Mesodermal cell (in vitro differentiated cells): ENCODE data around the gene ISOC2.
"Not testable (repeated sequence)": the region's sequence is repeated elsewhere in the genome, so short reads cannot be mapped to it uniquely, and the experiment has no call there.

Experiments
- H3K27ac ChIP-seq: 2 replicates; pipeline ENCODE4 v1.7.0; 2013; ENCODE audit warnings: mild to moderate bottlenecking, low read depth, low read length, moderate library complexity; ENCODE audit not compliant: severe bottlenecking
- H3K36me3 ChIP-seq: 2 replicates; pipeline ENCODE4 v1.7.1; 2013; ENCODE audit warnings: mild to moderate bottlenecking, low read length, moderate library complexity; ENCODE audit not compliant: control insufficient read depth, insufficient read depth
- H3K4me1 ChIP-seq: one replicate; pipeline ENCODE4 v1.7.1; 2013; ENCODE audit warnings: mild to moderate bottlenecking, low read length; ENCODE audit not compliant: insufficient read depth, control insufficient read depth, poor library complexity, severe bottlenecking
- H3K4me3 ChIP-seq: 2 replicates; pipeline ENCODE4 v1.7.0; 2013; ENCODE audit warnings: low read length, control low read depth, mild to moderate bottlenecking; ENCODE audit not compliant: insufficient read depth, poor library complexity, severe bottlenecking; ENCODE audit errors: extremely low read depth
- H3K9me3 ChIP-seq: 2 replicates; pipeline ENCODE4 v1.7.1; 2013; ENCODE audit warnings: mild to moderate bottlenecking, low read length, moderate library complexity; ENCODE audit not compliant: control insufficient read depth
- WGBS, 2 experiments: methylation state at CpG; one replicate each; pipeline ENCODE4 v1.1.5; 2013; ENCODE audit warnings: missing lambda C conversion rate in 2 of 2; ENCODE audit not compliant: insufficient coverage in 2 of 2; 5-methylcytosine and 5-hydroxymethylcytosine counted together

Gene ISOC2

GRCh38 chr19:55453511-55454260 lies 7.8 kb downstream of the ISOC2 start:
- Histone ChIP-seq H3K4me1 (peaks cover 9% of the 10 kb centered on the region), H3K4me3 (no peak overlapping the region), H3K27ac (no peak overlapping the region), H3K36me3 (peaks cover 3% of the 10 kb centered on the region), H3K9me3 (no peaks in the 10 kb centered on the region)
- 94 to 95% methylated on average over 9 to 11 of the region's 12 CpGs for WGBS, 2 experiments

DNA sequence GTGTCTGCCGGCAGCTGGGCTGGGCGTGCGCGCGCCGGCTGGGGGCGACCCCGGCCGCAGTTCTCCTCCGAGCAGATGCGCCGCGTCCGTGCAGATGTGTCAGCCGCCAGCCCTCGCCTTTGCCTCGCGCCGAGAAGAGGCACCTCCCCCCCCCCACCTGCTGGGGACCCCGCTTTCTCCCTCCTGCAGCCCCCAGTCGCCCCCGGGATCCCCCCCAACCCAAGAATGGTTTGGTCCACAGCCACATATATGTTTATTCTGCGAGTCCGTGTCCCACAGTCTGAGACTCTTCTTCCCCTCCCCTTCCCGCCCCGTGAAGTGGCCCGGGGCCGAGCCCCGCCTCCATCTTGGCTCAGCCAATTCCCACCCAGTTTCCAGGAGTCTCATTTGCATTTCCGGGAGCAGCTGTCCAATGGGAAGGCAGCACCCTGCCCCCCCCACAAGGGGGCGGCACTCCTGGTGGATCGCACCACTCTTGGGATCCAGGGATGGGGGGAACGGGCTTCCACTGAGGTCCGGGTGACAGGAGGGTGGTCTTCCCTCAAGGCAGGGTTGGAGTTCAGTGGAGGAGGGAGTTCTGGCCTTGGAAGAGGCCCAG lies 8.6 kb downstream of the ISOC2 start:
- Histone ChIP-seq H3K9me3 (no peaks in the 10 kb centered on the region), H3K36me3 (peaks cover 3% of the 10 kb centered on the region), H3K27ac (no peak overlapping the region), H3K4me1 (peaks cover 9% of the 10 kb centered on the region), H3K4me3 (peak overlapping the region; percentile 5)
- WGBS, 2 experiments, result 10 to 19% methylated on average over 7 to 13 of the region's 34 CpGs

- Histone ChIP-seq H3K4me1 (peaks cover 9% of the 10 kb centered on the region), H3K36me3 (peaks cover 3% of the 10 kb centered on the region), H3K9me3 (no peaks in the 10 kb centered on the region), H3K27ac (no peak overlapping the region), H3K4me3 (peak overlapping the region; percentile 22)
- WGBS, 2 experiments, result 7 to 8% methylated on average over 31 of the region's 57 CpGs
Observed at GRCh38 chr19:55451965-55452748, 9.3 kb downstream of the ISOC2 start.

- Histone ChIP-seq H3K9me3 (no peaks in the 10 kb centered on the region), H3K27ac (no peak overlapping the region), H3K36me3 (peaks cover 3% of the 10 kb centered on the region), H3K4me3 (peak overlapping the region; percentile 22), H3K4me1 (peaks cover 9% of the 10 kb centered on the region)
- 1 to 2% methylated on average over 25 to 68 of the region's 80 CpGs for WGBS, 2 experiments
Observed at GRCh38 chr19:55451163-55451964, 10.1 kb downstream of the ISOC2 start.

- Histone ChIP-seq H3K4me3 (no peak overlapping the region), H3K36me3 (no peaks in the 10 kb centered on the region), H3K9me3 (no peaks in the 10 kb centered on the region), H3K27ac (no peak overlapping the region), H3K4me1 (peaks cover 9% of the 10 kb centered on the region)
- 30% methylated on average over 8 of the region's 16 CpGs; no CpG with 5 or more reads in 1 of the 2 experiments for WGBS, 2 experiments
Observed at GRCh38 chr19:55449469-55449868, 12.0 kb downstream of the ISOC2 start.

DNA sequence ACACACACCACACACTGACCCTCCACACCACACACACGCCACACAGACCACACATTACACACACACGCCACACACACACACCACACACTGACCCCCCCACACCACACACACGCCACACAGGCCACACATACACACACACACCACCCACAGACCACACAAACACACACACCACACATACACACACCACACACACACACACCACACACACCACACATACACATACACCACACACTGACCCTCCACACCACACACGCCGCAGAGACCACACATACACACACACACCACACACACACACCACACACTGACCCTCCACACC lies 13.3 kb downstream of the ISOC2 start:
- not testable (repeated sequence) for H3K36me3 ChIP-seq, H3K4me1 ChIP-seq, H3K27ac ChIP-seq, H3K9me3 ChIP-seq, H3K4me3 ChIP-seq
- 74 to 90% methylated on average over 2 to 5 of the region's 5 CpGs for WGBS, 2 experiments

GRCh38 chr19:55447421-55448174 lies 13.8 kb downstream of the ISOC2 start:
- no peaks in the 10 kb centered on the region for H3K36me3 ChIP-seq
- H3K9me3 ChIP-seq, result no peaks in the 10 kb centered on the region
- WGBS, 2 experiments, result 25 to 38% methylated on average over 7 to 16 of the region's 16 CpGs
- H3K4me1 ChIP-seq, result peaks cover 9% of the 10 kb centered on the region
- H3K27ac ChIP-seq, result no peak overlapping the region
- H3K4me3 ChIP-seq, result no peak overlapping the region

- Histone ChIP-seq H3K9me3 (no peaks in the 10 kb centered on the region), H3K27ac (no peak overlapping the region), H3K4me1 (no peaks in the 10 kb centered on the region), H3K36me3 (no peaks in the 10 kb centered on the region), H3K4me3 (no peak overlapping the region)
- 55 to 73% methylated on average over 2 to 3 of the region's 8 CpGs for WGBS, 2 experiments
Observed at GRCh38 chr19:55446060-55446459, 15.4 kb downstream of the ISOC2 start.

DNA sequence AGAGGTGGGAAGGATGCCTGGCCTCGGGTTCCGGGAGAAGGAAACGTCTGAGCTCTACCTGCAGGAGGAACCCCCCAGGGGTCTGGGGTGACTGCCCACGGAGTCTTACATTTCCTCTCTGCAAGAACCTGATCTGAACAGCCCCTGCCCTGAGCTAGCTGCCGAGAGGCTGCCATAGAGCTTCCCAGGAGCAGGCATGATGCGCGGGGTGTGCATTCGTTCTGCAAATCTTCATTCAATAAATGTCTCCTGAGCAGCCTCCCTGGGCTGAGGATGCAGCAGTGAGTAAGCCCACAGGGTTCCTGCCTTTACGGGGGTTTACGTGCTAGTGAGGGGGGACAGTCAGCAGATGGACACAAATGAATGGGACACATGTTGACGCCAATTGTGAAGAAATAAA lies 16.8 kb downstream of the ISOC2 start:
- H3K4me1 ChIP-seq, result no peaks in the 10 kb centered on the region
- no peak overlapping the region for H3K4me3 ChIP-seq
- H3K36me3 ChIP-seq, result no peaks in the 10 kb centered on the region
- H3K27ac ChIP-seq, result no peak overlapping the region
- H3K9me3 ChIP-seq, result no peaks in the 10 kb centered on the region
- 49 to 51% methylated on average over 11 of the region's 11 CpGs for WGBS, 2 experiments
